ENCODE data around the gene FILIP1L. TPM values are rescaled to one million over a fixed set of nuclear protein-coding genes. Genes with fewer than 3 reads are reported as not detected.

Gene FILIP1L
- total and polyA plus RNA-seq, 2 of the 8 experiments (the other 6 are each of a cell fraction or from before 2014, with no cell fraction given), result 0.06 to 0.09 TPM

- TF ChIP-seq TAF7 (optimal IDR thresholded peaks at IDR 0.05; ENCODE audit: borderline replicate concordance, low read depth, low read length) (no peak), ZNF274 (IDR thresholded peaks at IDR 0.05; ENCODE audit: borderline replicate concordance, extremely low read depth, low read length) (no peak), TBP (IDR thresholded peaks at IDR 0.05; ENCODE audit: low read depth, low read length) (no peak), EZH2 (IDR thresholded peaks at IDR 0.05; ENCODE audit: low read depth, low read length, severe bottlenecking) (no peak), SIX5 (IDR thresholded peaks at IDR 0.05; ENCODE audit: low read depth, low read length) (no peak), NANOG (IDR thresholded peaks at IDR 0.05; ENCODE audit: insufficient read depth, low read depth, low read length, poor library complexity, severe bottlenecking) (no peak), KDM5A (IDR thresholded peaks at IDR 0.05; ENCODE audit: low read length) (no peak), HDAC2 (IDR thresholded peaks at IDR 0.05; ENCODE audit: borderline replicate concordance in 1 of 2, low read depth in 2 of 2, low read length in 2 of 2) (no peak), ASH2L (IDR thresholded peaks at IDR 0.05; ENCODE audit: low read length) (no peak), RXRA (IDR thresholded peaks at IDR 0.05; ENCODE audit: insufficient read depth, low read depth, low read length) (no peak), CBX8 (IDR thresholded peaks at IDR 0.05; ENCODE audit: borderline replicate concordance, low read depth, low read length) (no peak), GABPA (IDR thresholded peaks at IDR 0.05; ENCODE audit: borderline replicate concordance, insufficient read depth, low read length) (no peak)
- H2BK5ac ChIP-seq (ENCODE audit: low read depth, low read length), result no peak overlapping the region
- no peak overlapping the region for H3K18ac ChIP-seq (ENCODE audit: extremely low read depth, low read length)
- CTCF ChIA-PET (ENCODE audit: partially characterized antibody), result interaction anchor here (2.2 to 2.3 kb wide), 3 partner anchors 23 to 232 kb away, joined by 6 to 17 read pairs (median 7); no protein-coding TSS in a partner anchor
- no peak overlapping the region for H2BK12ac ChIP-seq (ENCODE audit: low read depth, low read length)
- no peak overlapping the region for H3K14ac ChIP-seq (ENCODE audit: insufficient read length)
- H3K56ac ChIP-seq (replicated peaks; ENCODE audit: insufficient read length, low read depth, low read length), result no peak overlapping the region
- no peak overlapping the region for H2BK120ac ChIP-seq (replicated peaks; ENCODE audit: low read depth, low read length)
- POLR2A ChIA-PET (ENCODE audit: partially characterized antibody), result no interaction called here
- 94% methylated on average over 4 of the region's 4 CpGs; no CpG with 5 or more reads in 1 of the 2 experiments for WGBS, 2 experiments (ENCODE audit: extremely low coverage in 1 of 2, insufficient coverage in 1 of 2, insufficient read length in 1 of 2, insufficient replicate concordance in 2 of 2, low coverage in 1 of 2, low lambda C conversion rate in 2 of 2, missing lambda C conversion rate in 1 of 2)
- no peaks in the 10 kb centered on the region for H3K79me1 ChIP-seq (ENCODE audit: low read depth, low read length)
- H3K4me3 ChIP-seq (ENCODE audit: extremely low read depth in 1 of 4, insufficient read depth in 2 of 4, low read depth in 3 of 4, low read length in 4 of 4), result no peak overlapping the region
- H3K9ac ChIP-seq (replicated peaks in 1 of 4; ENCODE audit: extremely low read depth in 1 of 4, low read depth in 3 of 4, low read length in 3 of 4), result no peak overlapping the region
- DNase-seq (ENCODE audit: low read depth in 1 of 2, low spot score in 2 of 2) (no peak), FAIRE-seq (no peak)
- H4K91ac ChIP-seq (replicated peaks; ENCODE audit: insufficient read length, low read length), result no peak overlapping the region
- H3K9me3 ChIP-seq (ENCODE audit: insufficient read depth in 2 of 2, low read depth in 1 of 2, low read length in 1 of 2), result no peaks in the 10 kb centered on the region
- H3K79me2 ChIP-seq (ENCODE audit: control insufficient read depth in 1 of 2, insufficient read depth in 2 of 2, low read length in 2 of 2), result no peaks in the 10 kb centered on the region
- H3K4me2 ChIP-seq (ENCODE audit: insufficient read depth in 1 of 2, low read depth in 2 of 2, low read length in 2 of 2), result no peak overlapping the region
- H3K27ac ChIP-seq (ENCODE audit: low read depth, low read length), result no peak overlapping the region
- H3K4me1 ChIP-seq (replicated peaks in 1 of 4; ENCODE audit: control insufficient read depth in 3 of 4, insufficient read depth in 4 of 4, low read length in 3 of 4), result peaks cover 2 to 6% (median 4%) of the 10 kb centered on the region in 4 experiments; a peak in 3 of 7 replicates
- H4K8ac ChIP-seq (ENCODE audit: extremely low read depth, insufficient read depth, low read length), result no peak overlapping the region
- H3K27me3 ChIP-seq (replicated peaks in 1 of 4; ENCODE audit: control insufficient read depth in 3 of 4, extremely low read depth in 1 of 4, insufficient read depth in 3 of 4, low read length in 3 of 4), result no peaks in the 10 kb centered on the region
- no peak overlapping the region for H3K4ac ChIP-seq (replicated peaks; ENCODE audit: insufficient read length, low read depth, low read length)
- H3K36me3 ChIP-seq (ENCODE audit: control insufficient read depth in 2 of 4, insufficient read depth in 4 of 4, low read length in 3 of 4), result no peaks in the 10 kb centered on the region
- no peak overlapping the region for H2AK5ac ChIP-seq (ENCODE audit: low read depth, low read length)
- H2AFZ ChIP-seq (ENCODE audit: low read length), result no peak overlapping the region
- no peaks in the 10 kb centered on the region for H4K20me1 ChIP-seq (replicated peaks in 1 of 2; ENCODE audit: control insufficient read depth in 1 of 2, insufficient read depth in 2 of 2, low read length in 2 of 2)
- H3K23ac ChIP-seq (ENCODE audit: insufficient read length), result no peak overlapping the region
- no peak overlapping the region for H4K5ac ChIP-seq (ENCODE audit: insufficient read length, low read depth, low read length)
- H2BK20ac ChIP-seq (ENCODE audit: low read length), result no peak overlapping the region
- H3K23me2 ChIP-seq (ENCODE audit: low read depth, low read length), result no peaks in the 10 kb centered on the region
- H2BK15ac ChIP-seq (ENCODE audit: low read length), result no peak overlapping the region
Measured at GRCh38 chr3:100075196-100075595, 39.1 kb downstream of the FILIP1L start.

Data from H1 (cell line).